HFF-Myc (cell line): ENCODE data around the gene NIPA2.

Experiments used
- DNase-seq: peaks from one replicate; pipeline ENCODE4 v3.0.0-alpha.2; 2011; ENCODE audit warnings: low read depth; ENCODE audit errors: extremely low read depth
- H3K4me3 ChIP-seq: replicated peaks from 2 replicates; pipeline ENCODE4 v1.5.1; 2011; ENCODE audit warnings: low read depth, mild to moderate bottlenecking, control low read depth, low read length
- CTCF ChIP-seq: IDR thresholded peaks from 2 replicates; pipeline ENCODE4 v1.5.1; 2012; ENCODE audit warnings: mild to moderate bottlenecking, low read depth, low read length, control low read depth; ENCODE audit errors: missing control alignments

The NIPA2 gene

DNA sequence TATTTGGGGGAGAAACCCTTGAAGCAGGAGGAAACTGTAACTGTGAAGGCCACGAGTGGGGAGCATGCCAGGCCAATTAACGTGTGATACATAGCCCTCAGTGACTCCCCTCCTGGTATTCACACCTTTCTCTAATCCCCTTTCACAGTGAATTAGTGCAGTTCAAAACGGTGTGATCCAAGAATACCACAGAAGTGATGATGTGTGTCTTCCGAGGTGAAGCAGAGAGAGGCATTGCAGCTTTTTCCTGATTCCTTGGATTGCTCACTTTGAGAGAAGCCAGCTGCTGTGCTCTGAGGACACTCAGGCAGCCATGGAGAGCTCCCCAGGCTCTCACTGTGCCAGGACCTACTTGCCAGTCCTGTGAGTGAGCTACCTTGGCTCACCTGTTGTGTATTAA lies 17.3 kb downstream of the NIPA2 start:
- H3K4me3 ChIP-seq = no peak overlapping the region
- DNase-seq = no peak
- TF ChIP-seq CTCF = no peak

DNA sequence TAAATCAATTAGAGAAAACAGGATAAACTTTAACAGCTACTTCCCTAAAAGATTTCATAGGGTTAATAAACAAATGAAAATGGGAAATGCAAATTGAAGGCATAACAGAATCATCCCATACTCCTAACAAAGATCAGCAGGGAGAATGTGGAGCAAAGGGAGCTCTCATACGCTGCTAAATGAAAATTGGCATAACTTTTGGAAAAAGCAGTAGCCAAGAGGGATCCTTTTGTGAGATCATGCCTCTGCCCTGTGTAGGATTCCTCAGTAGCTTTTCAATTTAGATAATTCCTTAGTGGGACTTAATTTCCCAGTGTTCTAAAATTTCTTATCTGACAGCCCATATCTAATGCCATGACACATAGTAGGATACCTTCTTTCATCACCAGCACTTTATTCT lies 18.2 kb downstream of the NIPA2 start:
- TF ChIP-seq CTCF = no peak
- no peak overlapping the region for H3K4me3 ChIP-seq

GRCh38 chr15:22861161-22861560 lies 22.7 kb downstream of the NIPA2 start:
- no peak for TF ChIP-seq CTCF
- no peak for DNase-seq
- H3K4me3 ChIP-seq = no peak overlapping the region

More for the DNA sequence above, 18.2 kb downstream of the NIPA2 start:
- no peak for DNase-seq

DNA sequence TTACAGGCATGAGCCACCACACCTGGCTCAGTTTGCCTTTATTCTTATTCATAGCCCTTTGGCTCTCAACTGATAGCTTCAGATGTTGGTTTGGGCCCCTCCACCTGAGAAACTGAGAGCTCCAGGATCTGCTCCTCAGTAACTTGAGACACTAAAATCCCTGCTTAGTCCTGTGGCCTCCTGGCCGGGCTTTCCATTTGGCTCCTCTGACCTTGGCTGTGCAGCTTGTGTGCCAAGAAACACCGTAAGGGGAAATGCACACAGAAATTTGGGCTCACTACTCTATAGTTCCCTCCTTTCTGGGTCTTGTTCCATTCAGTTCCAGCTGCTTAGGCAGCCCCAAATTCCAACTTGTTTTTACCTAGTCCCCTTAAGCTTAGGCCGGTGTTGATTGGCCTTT lies 24.9 kb downstream of the NIPA2 start:
- no peak for TF ChIP-seq CTCF
- no peak overlapping the region for H3K4me3 ChIP-seq
- DNase-seq = no peak

DNA sequence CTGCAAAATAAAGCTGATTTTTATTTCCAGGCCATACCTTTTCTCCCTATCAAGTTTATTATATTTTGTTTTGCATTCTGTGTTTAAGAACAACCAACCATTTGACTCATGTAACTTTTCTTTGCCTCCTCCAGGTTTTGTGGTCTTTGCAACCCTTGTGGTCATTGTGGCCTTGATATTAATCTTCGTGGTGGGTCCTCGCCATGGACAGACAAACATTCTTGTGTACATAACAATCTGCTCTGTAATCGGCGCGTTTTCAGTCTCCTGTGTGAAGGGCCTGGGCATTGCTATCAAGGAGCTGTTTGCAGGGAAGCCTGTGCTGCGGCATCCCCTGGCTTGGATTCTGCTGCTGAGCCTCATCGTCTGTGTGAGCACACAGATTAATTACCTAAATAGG lies 27.6 kb downstream of the NIPA2 start:
- H3K4me3 ChIP-seq = no peak overlapping the region
- TF ChIP-seq CTCF = no peak
- DNase-seq = no peak

- H3K4me3 ChIP-seq = no peak overlapping the region
- TF ChIP-seq CTCF = no peak
- DNase-seq = no peak
Observed at GRCh38 chr15:22867886-22868285, 29.4 kb downstream of the NIPA2 start.

- DNase-seq = no peak
- TF ChIP-seq CTCF = no peak
- no peak overlapping the region for H3K4me3 ChIP-seq
Observed at GRCh38 chr15:22868495-22868894, 30.0 kb downstream of the NIPA2 start.
